GM13977 (cell line): ENCODE data around the gene FAM20C.

Experiments used
- DNase-seq: peaks from one replicate; pipeline ENCODE4 v3.0.0; 2012; ENCODE audit warnings: low spot score
- CTCF ChIP-seq: IDR thresholded peaks from 2 replicates; pipeline ENCODE4 v1.5.1; 2012; ENCODE audit warnings: mild to moderate bottlenecking, control low read depth; ENCODE audit not compliant: insufficient read depth; ENCODE audit errors: extremely low read depth, missing control alignments
- in situ Hi-C: fragments of 300-500 bp; cut with MboI; formaldehyde crosslinking; loops from one replicate; pipeline ENCODE4 v1.12.0; 2022; ENCODE audit warnings: low sequenced_read_pairs, low pct_unique_long_range_greater_than_20kb, mixed read lengths, inconsistent platforms; ENCODE audit not compliant: unreplicated experiment

The FAM20C gene

GRCh38 chr7:244974-245373, 52.6 kb downstream of the FAM20C start:
- in situ Hi-C loops: no loop called here
- no peak for TF ChIP-seq CTCF

GRCh38 chr7:245574-246295, 53.4 kb downstream of the FAM20C start:
- DNase-seq: no peak
- TF ChIP-seq CTCF: no peak
- in situ Hi-C loops: no loop called here

More at GRCh38 chr7:244974-245373, 52.6 kb downstream of the FAM20C start:
- DNase-seq: no peak

GRCh38 chr7:246451-246850, 54.1 kb downstream of the FAM20C start:
- DNase-seq: no peak
- in situ Hi-C loops: no loop called here
- no peak for TF ChIP-seq CTCF

GRCh38 chr7:247181-247580, 54.8 kb downstream of the FAM20C start:
- in situ Hi-C loops: no loop called here
- TF ChIP-seq CTCF: no peak
- no peak for DNase-seq

GRCh38 chr7:247636-248035, 55.3 kb downstream of the FAM20C start:
- no peak for TF ChIP-seq CTCF
- in situ Hi-C loops: no loop called here
- DNase-seq: no peak

GRCh38 chr7:248732-249435, 56.5 kb downstream of the FAM20C start:
- in situ Hi-C loops: no loop called here
- peak; percentile 30 for DNase-seq
- no peak for TF ChIP-seq CTCF
